IMR-90 (cell line): ENCODE data around the gene WASL. TPM values are rescaled to one million over a fixed set of nuclear protein-coding genes. Genes with fewer than 3 reads are reported as not detected.

ENCODE experiments used
- ATAC-seq: fragments of 200-7000 bp; cut with Tn5 transposase; 2 replicates; pipeline ENCODE4 v1.9.1; 2020; ENCODE audit warnings: low read depth, mild to moderate bottlenecking, moderate library complexity
- BruUV-seq: library from RNA; stranded (reverse); fragments of 400-500 nt; replicated peaks from 2 replicates; lab custom pipeline; 2021; lab: Mats Ljungman, UMichigan
- CTCF ChIA-PET: fragments of 300-600 bp; formaldehyde crosslinking; extraction: SDS; loops from one replicate; lab custom pipeline; 2021; ENCODE audit warnings: antibody characterized with exemption; lab: Yijun Ruan, JAX
- POLR2A ChIA-PET: fragments of 300-600 bp; sonication (Branson Sonifier 250); formaldehyde crosslinking; loops from one replicate; lab custom pipeline; 2022; ENCODE audit warnings: antibody characterized with exemption; ENCODE audit not compliant: unreplicated experiment; lab: Charles Lee
- DNase-seq: peaks from one replicate; pipeline ENCODE4 v3.0.0; 2013
- H2AFZ ChIP-seq: replicated peaks from 2 replicates; pipeline ENCODE3; 2013; ENCODE audit warnings: low read length, mild to moderate bottlenecking; ENCODE audit not compliant: poor library complexity
- H2AK5ac ChIP-seq: 2 replicates; pipeline ENCODE4 v1.6.1; 2013; ENCODE audit warnings: low read depth, low read length, inconsistent platforms
- H2AK9ac ChIP-seq: replicated peaks from 2 replicates; pipeline ENCODE3; 2013; ENCODE audit warnings: mild to moderate bottlenecking, low read depth, low read length, moderate library complexity; ENCODE audit not compliant: poor library complexity
- H2BK120ac ChIP-seq: 2 replicates; pipeline ENCODE4 v1.6.1; 2013; ENCODE audit warnings: low read depth, low read length, inconsistent platforms
- H2BK15ac ChIP-seq: 3 replicates; pipeline ENCODE4 v1.6.1; 2013; ENCODE audit warnings: low read depth, low read length, inconsistent platforms
- H2BK20ac ChIP-seq: 2 replicates; pipeline ENCODE4 v1.6.1; 2013; ENCODE audit warnings: low read depth, mild to moderate bottlenecking, inconsistent platforms, low read length, moderate library complexity
- H2BK5ac ChIP-seq: 2 replicates; pipeline ENCODE4 v1.6.1; 2013; ENCODE audit warnings: mild to moderate bottlenecking, low read depth, low read length, inconsistent platforms; ENCODE audit not compliant: poor library complexity, severe bottlenecking
- H3K14ac ChIP-seq: replicated peaks from 2 replicates; pipeline ENCODE4 v1.6.1; 2013; ENCODE audit warnings: low read depth, low read length, inconsistent platforms
- H3K18ac ChIP-seq: 2 replicates; pipeline ENCODE4 v1.6.1; 2013; ENCODE audit warnings: low read depth, low read length, control low read depth
- H3K23ac ChIP-seq: 2 replicates; pipeline ENCODE4 v1.6.1; 2013; ENCODE audit warnings: low read depth, low read length, inconsistent platforms
- H3K27ac ChIP-seq: 2 replicates; pipeline ENCODE4 v1.5.1; 2013; ENCODE audit warnings: mild to moderate bottlenecking, control low read depth, low read length; ENCODE audit not compliant: insufficient read depth
- H3K27me3 ChIP-seq: 2 replicates; pipeline ENCODE4 v1.6.1; 2013; ENCODE audit warnings: low read length; ENCODE audit not compliant: control insufficient read depth, insufficient read depth
- H3K36me3 ChIP-seq: 2 replicates; pipeline ENCODE4 v1.6.1; 2013; ENCODE audit warnings: low read length, mixed read lengths; ENCODE audit not compliant: control insufficient read depth, insufficient read depth
- H3K4ac ChIP-seq: 2 replicates; pipeline ENCODE4 v1.6.1; 2013; ENCODE audit warnings: low read depth, low read length, inconsistent platforms
- H3K4me1 ChIP-seq: 2 replicates; pipeline ENCODE4 v1.6.1; 2013; ENCODE audit warnings: low read length, mixed read lengths; ENCODE audit not compliant: control insufficient read depth, insufficient read depth
- H3K4me2 ChIP-seq: 2 replicates; pipeline ENCODE4 v1.6.1; 2013; ENCODE audit warnings: low read depth, mild to moderate bottlenecking, control low read depth, low read length, moderate library complexity
- H3K4me3 ChIP-seq: 2 replicates; pipeline ENCODE4 v1.5.1; 2013; ENCODE audit warnings: low read depth, mild to moderate bottlenecking, control low read depth, low read length, moderate library complexity; ENCODE audit not compliant: insufficient read depth
- H3K56ac ChIP-seq: 2 replicates; pipeline ENCODE4 v1.6.1; 2013; ENCODE audit warnings: low read length, inconsistent platforms; ENCODE audit not compliant: insufficient read depth; ENCODE audit errors: extremely low read depth
- H3K79me1 ChIP-seq, 2 experiments: 2 replicates each; pipeline ENCODE4 v1.6.1; 2013; ENCODE audit warnings: low read length in 2 of 2, inconsistent platforms in 1 of 2, low read depth in 1 of 2
- H3K9ac ChIP-seq: 2 replicates; pipeline ENCODE4 v1.6.1; 2013; ENCODE audit warnings: low read depth, low read length, control low read depth
- H3K9me1 ChIP-seq: 2 replicates; pipeline ENCODE4 v1.6.1; 2013; ENCODE audit warnings: low read length, inconsistent platforms; ENCODE audit not compliant: insufficient read depth
- H3K9me3 ChIP-seq: 2 replicates; pipeline ENCODE4 v1.6.1; 2013; ENCODE audit warnings: low read length; ENCODE audit not compliant: control insufficient read depth, insufficient read depth
- H4K20me1 ChIP-seq: 2 replicates; pipeline ENCODE4 v1.6.1; 2013; ENCODE audit warnings: low read length, inconsistent platforms; ENCODE audit not compliant: insufficient read depth
- H4K5ac ChIP-seq: 2 replicates; pipeline ENCODE4 v1.6.1; 2013; ENCODE audit warnings: mild to moderate bottlenecking, low read depth, low read length, control low read depth
- H4K8ac ChIP-seq, 2 experiments: 2 replicates each; pipeline ENCODE4 v1.6.1; 2013; ENCODE audit warnings: low read depth in 2 of 2, low read length in 2 of 2, control low read depth in 1 of 2, inconsistent platforms in 1 of 2
- H4K91ac ChIP-seq: 2 replicates; pipeline ENCODE4 v1.6.1; 2013; ENCODE audit warnings: low read depth, low read length, inconsistent platforms; ENCODE audit not compliant: insufficient read depth
- CEBPB ChIP-seq: IDR thresholded peaks from 2 replicates; pipeline ENCODE4 v1.6.1; 2012; ENCODE audit warnings: low read depth, low read length, improper control_type of control experiment
- CTCF ChIP-seq: conservative IDR thresholded peaks from 2 replicates; pipeline ENCODE4 v1.5.1; 2012; ENCODE audit warnings: mild to moderate bottlenecking, low read depth, low read length, improper control_type of control experiment
- ELK1 ChIP-seq: fragments of 150-350 bp; IDR thresholded peaks from 2 replicates; pipeline ENCODE4 v1.6.1; 2016; ENCODE audit warnings: low read depth, mild to moderate bottlenecking, low read length, moderate library complexity, borderline replicate concordance
- POLR2A ChIP-seq: IDR thresholded peaks from 2 replicates; pipeline ENCODE4 v1.6.1; 2012; ENCODE audit warnings: mild to moderate bottlenecking, low read depth, low read length
- WGBS, 2 experiments: methylation state at CpG; one replicate each; pipeline versions ENCODE4 v1.1.5 to v1.1.7; 2013; ENCODE audit warnings: missing lambda C conversion rate in 2 of 2; ENCODE audit not compliant: insufficient read length in 1 of 2; ENCODE audit errors: extremely low coverage in 2 of 2; 5-methylcytosine and 5-hydroxymethylcytosine counted together
- dilution Hi-C: fragments of 300-500 bp; cut with HindIII; formaldehyde crosslinking; loops from one replicate; pipeline ENCODE4 v1.14.3; 2018; ENCODE audit warnings: low sequenced_read_pairs; ENCODE audit not compliant: unreplicated experiment
- in situ Hi-C: fragments of 300-500 bp; cut with MboI; formaldehyde crosslinking; loops from 3 replicates; pipeline ENCODE4 v1.14.3; 2019; ENCODE audit warnings: low sequenced_read_pairs, inconsistent platforms, mixed read lengths
- intact Hi-C: fragments of 100-400 bp; cut with micrococcal nuclease; formaldehyde crosslinking; loops from 2 replicates; pipeline ENCODE4 v1.10.0; 2022
- polyA plus RNA-seq, 3 experiments: library from polyadenylated mRNA; depleted of rRNA; stranded (reverse); fragments of >200 nt; gene quantifications; 2 replicates each; pipeline ENCODE4 v1.2.3, GENCODE V29; 2012; ENCODE audit warnings: low replicate concordance in 1 of 3
- total RNA-seq: library from RNA; depleted of rRNA; stranded (reverse); fragments of >200 nt; gene quantifications from 2 replicates; pipeline ENCODE4 v1.2.3, GENCODE V29; 2012

Gene WASL
- total and polyA plus RNA-seq, 2 of the 4 experiments (the other 2 are of a cell fraction) = 2.3 to 7.9 TPM

- POLR2A ChIA-PET = no interaction called here
- TF ChIP-seq CTCF (no peak), POLR2A (no peak), CEBPB (no peak), ELK1 (no peak)
Observed at GRCh38 chr7:123774496-123774895, 25.7 kb upstream of the WASL start.

More at GRCh38 chr7:123774496-123774895, 25.7 kb upstream of the WASL start:
- Histone ChIP-seq H3K56ac (no peak overlapping the region), H2BK5ac (no peak overlapping the region), H2BK120ac (no peak overlapping the region), H3K23ac (no peak overlapping the region), H3K4me2 (no peak overlapping the region), H4K8ac (no peak overlapping the region), H3K36me3 (no peaks in the 10 kb centered on the region), H3K9me1 (no peaks in the 10 kb centered on the region), H3K79me1 (no peaks in the 10 kb centered on the region), H4K5ac (no peak overlapping the region), H3K14ac (no peak overlapping the region), H3K4me1 (no peaks in the 10 kb centered on the region), H2AK5ac (no peak overlapping the region), H3K4me3 (no peak overlapping the region), H2AK9ac (no peak overlapping the region), H3K4ac (no peak overlapping the region), H2BK20ac (no peak overlapping the region), H3K18ac (no peak overlapping the region), H2AFZ (no peak overlapping the region), H3K27me3 (no peaks in the 10 kb centered on the region; the same call in 1 of the 2 replicates), H3K9ac (no peak overlapping the region), H2BK15ac (no peak overlapping the region), H4K91ac (no peak overlapping the region), H3K27ac (no peak overlapping the region), H3K9me3 (no peaks in the 10 kb centered on the region), H4K20me1 (no peaks in the 10 kb centered on the region)
- BruUV-seq = no TSS peak
- in situ Hi-C loops (no loop called here), intact Hi-C loops (no loop called here), dilution Hi-C loops (no loop called here)
- CTCF ChIA-PET = interaction anchor here (0.6 kb wide), 1 partner anchor 345 kb away, joined by 3 read pairs; no protein-coding TSS in a partner anchor
- no peak for DNase-seq
- no peak for ATAC-seq
- 70% methylated on average over 4 of the region's 4 CpGs; no CpG with 5 or more reads in 1 of the 2 experiments for WGBS, 2 experiments
